Frontal cortex (tissue), 1 donor: ENCODE measurements around the gene USP17L19. TPM values are rescaled to one million over a fixed set of nuclear protein-coding genes. Genes with fewer than 3 reads are reported as not detected.

Source experiments
- total RNA-seq: library from RNA; depleted of rRNA; stranded (reverse); fragments of >200 nt; gene quantifications from one replicate; pipeline ENCODE4 v1.2.3, GENCODE V29; 2014

Gene USP17L19
- total RNA-seq, 1 donor from 2014 or later = not detected

Other genes with a start within 250 kb of the USP17L19 start
- not detected for gene FAM90A26, start 83.0 kb upstream of the USP17L19 start, total RNA-seq
- not detected for gene USP17L10, start 42.7 kb upstream of the USP17L19 start, total RNA-seq
- gene USP17L11, start 38.0 kb upstream of the USP17L19 start, total RNA-seq = not detected
- not detected for gene USP17L12, start 33.2 kb upstream of the USP17L19 start, total RNA-seq
- not detected for gene USP17L13, start 28.5 kb upstream of the USP17L19 start, total RNA-seq
- not detected for gene USP17L15, start 19.0 kb upstream of the USP17L19 start, total RNA-seq
- gene USP17L17, start 9.5 kb upstream of the USP17L19 start, total RNA-seq = not detected
- not detected for gene USP17L18, start 4.7 kb upstream of the USP17L19 start, total RNA-seq
- not detected for gene USP17L20, start 4.7 kb downstream of the USP17L19 start, total RNA-seq
- not detected for gene USP17L21, start 9.5 kb downstream of the USP17L19 start, total RNA-seq
- gene USP17L22, start 14.2 kb downstream of the USP17L19 start, total RNA-seq = not detected
- not detected for gene USP17L24, start 71.8 kb downstream of the USP17L19 start, total RNA-seq
- not detected for gene USP17L25, start 76.5 kb downstream of the USP17L19 start, total RNA-seq
- gene USP17L26, start 81.3 kb downstream of the USP17L19 start, total RNA-seq = not detected
- gene USP17L5, start 86.0 kb downstream of the USP17L19 start, total RNA-seq = not detected
- gene USP17L27, start 90.8 kb downstream of the USP17L19 start, total RNA-seq = not detected
- not detected for gene USP17L28, start 95.5 kb downstream of the USP17L19 start, total RNA-seq
- gene USP17L29, start 100.3 kb downstream of the USP17L19 start, total RNA-seq = not detected
- not detected for gene USP17L30, start 109.8 kb downstream of the USP17L19 start, total RNA-seq
- gene DEFB131A, start 191.0 kb downstream of the USP17L19 start, total RNA-seq = not detected